ENCODE results near the gene C9orf85. TPM values are rescaled to one million over a fixed set of nuclear protein-coding genes. Genes with fewer than 3 reads are reported as not detected.

C9orf85 gene
- total RNA-seq, 1 experiment from 2014 or later = 14.4 TPM

- no peak overlapping the region for H3K27ac ChIP-seq (ENCODE audit: insufficient read length, low read depth, low read length)
- no peaks in the 10 kb centered on the region for H3K23me2 ChIP-seq (ENCODE audit: insufficient read length, low read depth, low read length, poor library complexity, severe bottlenecking)
- H3K56ac ChIP-seq (ENCODE audit: insufficient read length, low read depth, low read length) = no peak overlapping the region
- no peak overlapping the region for H3K4me3 Mint-ChIP-seq
- no peak overlapping the region; the same call in 1 of the 2 replicates for H2BK15ac ChIP-seq (ENCODE audit: low read depth, low read length)
- no peak overlapping the region for H3K14ac ChIP-seq (ENCODE audit: insufficient read depth, low read length)
- H3K27me3 ChIP-seq (ENCODE audit: insufficient read depth, low read length) = no peaks in the 10 kb centered on the region
- no peak overlapping the region for H2AK5ac ChIP-seq (ENCODE audit: insufficient read length, low read length)
- H3K4me2 ChIP-seq (ENCODE audit: insufficient read depth, insufficient read length, low read length) = no peak overlapping the region
- H2BK12ac ChIP-seq (ENCODE audit: insufficient read length, low read depth, low read length) = no peak overlapping the region
- peaks cover 5 to 17% (median 6%) of the 10 kb centered on the region in 3 experiments; a peak in 6 of 7 replicates for H3K36me3 Mint-ChIP-seq (ENCODE audit: insufficient read depth in 1 of 3, low read depth in 3 of 3)
- H3K4ac ChIP-seq (ENCODE audit: low read depth, low read length) = no peak overlapping the region
- no peak overlapping the region for H3T11ph ChIP-seq (ENCODE audit: low read length)
- H3K27ac Mint-ChIP-seq = no peak overlapping the region; a peak in 1 of 7 replicates
- WGBS (ENCODE audit: extremely low coverage, insufficient read length, low lambda C conversion rate) = no CpG with 5 or more reads among the region's 3 CpGs
- H3K4me1 ChIP-seq (ENCODE audit: insufficient read depth, low read length) = no peaks in the 10 kb centered on the region
- H3K79me2 ChIP-seq (ENCODE audit: insufficient read depth, low read length) = no peaks in the 10 kb centered on the region
- no peak overlapping the region for H4K8ac ChIP-seq (replicated peaks; ENCODE audit: insufficient read length, low read depth, low read length)
- peaks cover 2 to 4% of the 10 kb centered on the region in 2 experiments; a peak in 2 of 4 replicates for H3K4me1 Mint-ChIP-seq
- H2AFZ ChIP-seq (ENCODE audit: low read length) = no peak overlapping the region
- no peak overlapping the region for H2BK120ac ChIP-seq (ENCODE audit: low read depth, low read length, poor library complexity, severe bottlenecking)
- H3K79me1 ChIP-seq (ENCODE audit: insufficient read depth, low read depth, low read length, poor library complexity, severe bottlenecking) = no peaks in the 10 kb centered on the region
- no peak overlapping the region for H2BK5ac ChIP-seq (ENCODE audit: insufficient read length, low read length)
- no peak overlapping the region for H3K18ac ChIP-seq (ENCODE audit: insufficient read length, low read depth, low read length)
- H3K9ac ChIP-seq (ENCODE audit: extremely low read depth, insufficient read length, low read length) = no peak overlapping the region
- H3K9me3 ChIP-seq (ENCODE audit: control insufficient read depth, low read depth, low read length) = no peaks in the 10 kb centered on the region
- no peak overlapping the region for H4K5ac ChIP-seq (ENCODE audit: insufficient read length, low read depth, low read length)
- DNase-seq = no peak
- H4K91ac ChIP-seq (ENCODE audit: insufficient read length, low read depth, low read length) = no peak overlapping the region
- H2BK20ac ChIP-seq (ENCODE audit: low read depth, low read length, poor library complexity, severe bottlenecking) = no peak overlapping the region
- H3K23ac ChIP-seq (ENCODE audit: insufficient read length, low read depth, low read length) = no peak overlapping the region
- H3K9me3 Mint-ChIP-seq = no peaks in the 10 kb centered on the region
- no peaks in the 10 kb centered on the region for H4K20me1 ChIP-seq (ENCODE audit: control insufficient read depth, insufficient read depth, insufficient read length)
- no peaks in the 10 kb centered on the region for H3K27me3 Mint-ChIP-seq (ENCODE audit: low read depth)
- TF ChIP-seq CTCF (conservative IDR thresholded peaks at IDR 0.05) = no peak
Measured at GRCh38 chr9:71977003-71977402, 65.6 kb downstream of the C9orf85 start.

All from H9 (cell line).